NB4 (cell line): ENCODE data around the gene IZUMO4.

Experiments used
- MYC ChIP-seq: IDR thresholded peaks from 2 replicates; pipeline ENCODE4 v1.6.1; 2011; ENCODE audit warnings: low read depth, low read length
- POLR2A ChIP-seq: IDR thresholded peaks from 2 replicates; pipeline ENCODE4 v1.6.1; 2011; ENCODE audit warnings: mild to moderate bottlenecking; ENCODE audit not compliant: insufficient read length; ENCODE audit errors: extremely low read depth
- TF ChIP-seq, protein P1 (sequence below): IDR thresholded peaks from 2 replicates; pipeline ENCODE4 v1.6.1; 2011; ENCODE audit warnings: low read depth, low read length
- TF ChIP-seq, protein P2 (sequence below): IDR thresholded peaks from one replicate; pipeline ENCODE4 v1.5.1; 2012; ENCODE audit warnings: low read depth, low read length

DNA sequence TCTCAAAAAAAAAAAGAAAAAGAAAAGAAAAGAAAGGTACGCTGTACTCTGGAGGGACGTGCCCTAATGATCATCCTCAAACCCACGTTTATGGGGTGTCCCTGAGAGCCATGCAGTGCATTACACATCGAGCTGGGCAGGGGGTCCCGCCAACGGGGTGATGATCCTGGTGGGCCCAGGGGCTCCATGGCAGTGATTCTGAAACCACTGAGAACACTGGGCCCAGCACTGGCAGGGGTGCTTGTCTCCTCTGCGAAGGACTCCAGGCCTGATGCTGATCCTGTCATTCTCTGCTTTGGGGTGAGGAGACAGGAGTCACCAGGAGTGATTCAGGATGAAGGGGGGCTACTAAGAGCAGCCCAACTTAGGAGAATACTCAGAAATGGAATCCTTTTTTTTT, 19.3 kb upstream of the IZUMO4 start:
- TF ChIP-seq, protein P1, sequence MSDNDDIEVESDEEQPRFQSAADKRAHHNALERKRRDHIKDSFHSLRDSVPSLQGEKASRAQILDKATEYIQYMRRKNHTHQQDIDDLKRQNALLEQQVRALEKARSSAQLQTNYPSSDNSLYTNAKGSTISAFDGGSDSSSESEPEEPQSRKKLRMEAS = no peak
- TF ChIP-seq, protein P2, sequence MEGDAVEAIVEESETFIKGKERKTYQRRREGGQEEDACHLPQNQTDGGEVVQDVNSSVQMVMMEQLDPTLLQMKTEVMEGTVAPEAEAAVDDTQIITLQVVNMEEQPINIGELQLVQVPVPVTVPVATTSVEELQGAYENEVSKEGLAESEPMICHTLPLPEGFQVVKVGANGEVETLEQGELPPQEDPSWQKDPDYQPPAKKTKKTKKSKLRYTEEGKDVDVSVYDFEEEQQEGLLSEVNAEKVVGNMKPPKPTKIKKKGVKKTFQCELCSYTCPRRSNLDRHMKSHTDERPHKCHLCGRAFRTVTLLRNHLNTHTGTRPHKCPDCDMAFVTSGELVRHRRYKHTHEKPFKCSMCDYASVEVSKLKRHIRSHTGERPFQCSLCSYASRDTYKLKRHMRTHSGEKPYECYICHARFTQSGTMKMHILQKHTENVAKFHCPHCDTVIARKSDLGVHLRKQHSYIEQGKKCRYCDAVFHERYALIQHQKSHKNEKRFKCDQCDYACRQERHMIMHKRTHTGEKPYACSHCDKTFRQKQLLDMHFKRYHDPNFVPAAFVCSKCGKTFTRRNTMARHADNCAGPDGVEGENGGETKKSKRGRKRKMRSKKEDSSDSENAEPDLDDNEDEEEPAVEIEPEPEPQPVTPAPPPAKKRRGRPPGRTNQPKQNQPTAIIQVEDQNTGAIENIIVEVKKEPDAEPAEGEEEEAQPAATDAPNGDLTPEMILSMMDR = no peak
- TF ChIP-seq POLR2A (no peak), MYC (no peak)
